SU-DHL-6 (cell line): ENCODE data around the gene BBS2.

Experiments used
- EZH2phosphoT487 ChIP-seq: fragments of 200-600 bp; sonication (generic), shearing (Covaris generic); conservative IDR thresholded peaks from 2 replicates; pipeline ENCODE4 v1.6.1; 2018; ENCODE audit warnings: mild to moderate bottlenecking, antibody characterized with exemption, low read length, moderate library complexity, mixed read lengths
- TF ChIP-seq, protein P1 (sequence below): fragments of 200-600 bp; sonication (generic); IDR thresholded peaks from one replicate; pipeline ENCODE4 v1.5.1; 2017; ENCODE audit warnings: antibody characterized with exemption, mild to moderate bottlenecking, low read length, moderate library complexity; ENCODE audit not compliant: insufficient read depth, poor library complexity, severe bottlenecking

DNA sequence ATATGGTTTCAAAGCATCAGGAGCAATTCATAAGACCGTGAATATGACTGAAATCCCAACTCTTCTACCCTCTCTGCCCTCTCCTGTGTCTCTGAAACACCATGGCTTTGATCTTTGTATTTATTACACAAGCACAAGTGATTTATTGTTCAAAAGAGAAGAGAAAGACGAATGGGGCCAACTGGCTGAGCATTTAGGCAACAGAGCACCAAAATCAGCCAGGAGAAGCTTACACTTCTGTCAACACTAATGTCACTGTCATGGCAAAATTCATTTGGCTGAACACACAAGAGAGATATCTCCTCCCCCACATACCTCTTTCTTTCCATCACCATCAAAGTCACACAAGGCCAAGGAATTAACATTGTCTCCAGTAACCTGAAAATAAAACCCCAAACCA is 9.3 kb downstream of the BBS2 start:
- no peak for TF ChIP-seq EZH2phosphoT487
- TF ChIP-seq, protein P1, sequence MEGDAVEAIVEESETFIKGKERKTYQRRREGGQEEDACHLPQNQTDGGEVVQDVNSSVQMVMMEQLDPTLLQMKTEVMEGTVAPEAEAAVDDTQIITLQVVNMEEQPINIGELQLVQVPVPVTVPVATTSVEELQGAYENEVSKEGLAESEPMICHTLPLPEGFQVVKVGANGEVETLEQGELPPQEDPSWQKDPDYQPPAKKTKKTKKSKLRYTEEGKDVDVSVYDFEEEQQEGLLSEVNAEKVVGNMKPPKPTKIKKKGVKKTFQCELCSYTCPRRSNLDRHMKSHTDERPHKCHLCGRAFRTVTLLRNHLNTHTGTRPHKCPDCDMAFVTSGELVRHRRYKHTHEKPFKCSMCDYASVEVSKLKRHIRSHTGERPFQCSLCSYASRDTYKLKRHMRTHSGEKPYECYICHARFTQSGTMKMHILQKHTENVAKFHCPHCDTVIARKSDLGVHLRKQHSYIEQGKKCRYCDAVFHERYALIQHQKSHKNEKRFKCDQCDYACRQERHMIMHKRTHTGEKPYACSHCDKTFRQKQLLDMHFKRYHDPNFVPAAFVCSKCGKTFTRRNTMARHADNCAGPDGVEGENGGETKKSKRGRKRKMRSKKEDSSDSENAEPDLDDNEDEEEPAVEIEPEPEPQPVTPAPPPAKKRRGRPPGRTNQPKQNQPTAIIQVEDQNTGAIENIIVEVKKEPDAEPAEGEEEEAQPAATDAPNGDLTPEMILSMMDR, result no peak
